A549 (cell line): ENCODE results near the gene UNC13A. TPM values are rescaled to one million over a fixed set of nuclear protein-coding genes. Genes with fewer than 3 reads are reported as not detected.
"Not testable (repeated sequence)": the region's sequence is repeated elsewhere in the genome, so short reads cannot be mapped to it uniquely, and the experiment has no call there.

ENCODE experiments used
- ATAC-seq, 2 experiments: fragments of 200-7000 bp in 1 of 2; fragments of >200 bp in 1 of 2; cut with Nextera tagmentation in 1 of 2; cut with Tn5 transposase in 1 of 2; 3 replicates each; pipeline versions ENCODE4 v1.8.0 to v1.9.1; 2018 to 2020; ENCODE audit warnings: mild to moderate bottlenecking in 1 of 2, moderate library complexity in 1 of 2
- CTCF ChIA-PET: fragments of 300-600 bp; sonication (Branson Sonifier 250); formaldehyde crosslinking; extraction: SDS; loops from one replicate; lab custom pipeline; 2021; ENCODE audit warnings: antibody characterized with exemption, inconsistent platforms; lab: Yijun Ruan, JAX
- POLR2A ChIA-PET: fragments of 350-600 bp; formaldehyde crosslinking; extraction: SDS; loops from one replicate; lab custom pipeline; 2021; ENCODE audit warnings: antibody characterized with exemption, inconsistent platforms; lab: Yijun Ruan, JAX
- DNase-seq, 2 experiments: peaks; one replicate each; pipeline versions ENCODE4 v3.0.0 to v3.0.0-alpha.2; 2011 to 2016; ENCODE audit warnings: low read depth in 1 of 2, low spot score in 1 of 2
- FAIRE-seq: peaks from 2 replicates; lab custom pipeline; 2011; peaks lifted over from hg19 to GRCh38; lab: Jason Lieb, UNC
- H3K27ac ChIP-seq, 2 experiments: fragments of >200 bp; sonication (Bioruptor Twin); formaldehyde crosslinking; 3 replicates each; pipeline ENCODE4 v1.5.1; 2016 to 2017
- H3K4me1 ChIP-seq: fragments of >200 bp; sonication (Bioruptor Twin); formaldehyde crosslinking; 3 replicates; pipeline ENCODE4 v1.6.1; 2016
- H3K4me2 ChIP-seq: fragments of >200 bp; sonication (Bioruptor Twin); formaldehyde crosslinking; 3 replicates; pipeline ENCODE4 v1.6.1; 2016
- H3K4me3 ChIP-seq: fragments of >200 bp; sonication (Bioruptor Twin); formaldehyde crosslinking; 3 replicates; pipeline ENCODE4 v1.5.1; 2016
- H3K9me3 ChIP-seq: fragments of >200 bp; sonication (Bioruptor Twin); formaldehyde crosslinking; 3 replicates; pipeline ENCODE4 v1.6.1; 2016
- BHLHE40 ChIP-seq: IDR thresholded peaks from 2 replicates; pipeline ENCODE4 v1.6.1; 2012; ENCODE audit warnings: low read depth, low read length, inconsistent platforms
- CBX2 ChIP-seq: fragments of 200-600 bp; sonication (generic); IDR thresholded peaks from 2 replicates; pipeline ENCODE4 v1.6.1; 2016; ENCODE audit warnings: low read depth, mild to moderate bottlenecking, borderline replicate concordance
- CBX8 ChIP-seq: fragments of 200-600 bp; sonication (generic); IDR thresholded peaks from 2 replicates; pipeline ENCODE4 v1.6.1; 2016
- CEBPB ChIP-seq, 2 experiments: fragments of >200 bp in 1 of 2; sonication (Bioruptor Twin) in 1 of 2; formaldehyde crosslinking in 1 of 2; IDR thresholded peaks; 2 replicates each; pipeline ENCODE4 v1.6.1; 2012 to 2016
- CHD2 ChIP-seq: fragments of 150-350 bp; IDR thresholded peaks from 2 replicates; pipeline ENCODE4 v1.6.1; 2014; ENCODE audit warnings: low read length; ENCODE audit not compliant: partially characterized antibody
- CHD4 ChIP-seq: fragments of 200-600 bp; sonication (generic); IDR thresholded peaks from 2 replicates; pipeline ENCODE4 v1.6.1; 2016; ENCODE audit warnings: antibody characterized with exemption, mild to moderate bottlenecking, borderline replicate concordance
- FOSB ChIP-seq: fragments of 250-450 bp; sonication (Bioruptor Pico); IDR thresholded peaks from 2 replicates; pipeline ENCODE4 v1.5.0; 2020; ENCODE audit warnings: mild to moderate bottlenecking, moderate library complexity
- FOSL2 ChIP-seq, 2 experiments: fragments of 450-650 bp in 1 of 2; fragments of >200 bp in 1 of 2; sonication (Bioruptor Twin) in 1 of 2; formaldehyde crosslinking; IDR thresholded peaks; 2 replicates each; pipeline versions ENCODE4 v1.5.0 to v1.6.1; 2016 to 2020; ENCODE audit warnings: mild to moderate bottlenecking in 1 of 2, moderate library complexity in 1 of 2
- FOXS1 ChIP-seq: fragments of 250-450 bp; sonication (Bioruptor Pico); IDR thresholded peaks from 2 replicates; pipeline ENCODE4 v1.5.0; 2020; ENCODE audit warnings: mild to moderate bottlenecking, moderate library complexity
- KDM5A ChIP-seq: fragments of 200-600 bp; sonication (generic); IDR thresholded peaks from 2 replicates; pipeline ENCODE4 v1.6.1; 2016; ENCODE audit warnings: antibody characterized with exemption, mild to moderate bottlenecking
- MYC ChIP-seq: IDR thresholded peaks from 2 replicates; pipeline ENCODE4 v1.6.1; 2012; ENCODE audit warnings: mild to moderate bottlenecking, inconsistent platforms, low read length, improper control_type of control experiment, borderline replicate concordance
- NFE2L2 ChIP-seq: fragments of 150-350 bp; conservative IDR thresholded peaks from 2 replicates; pipeline ENCODE4 v1.6.1; 2014; ENCODE audit warnings: low read length
- POLR2A ChIP-seq: IDR thresholded peaks from 2 replicates; pipeline ENCODE4 v1.6.1; 2012; ENCODE audit warnings: mild to moderate bottlenecking, low read length
- RFX5 ChIP-seq: fragments of 450-650 bp; IDR thresholded peaks from 2 replicates; pipeline ENCODE4 v1.7.1; 2014; ENCODE audit warnings: antibody characterized with exemption, mild to moderate bottlenecking, moderate library complexity
- RNF2 ChIP-seq: fragments of 200-600 bp; sonication (generic); IDR thresholded peaks from 2 replicates; pipeline ENCODE4 v1.6.1; 2016; ENCODE audit warnings: low read depth, mild to moderate bottlenecking, antibody characterized with exemption, moderate library complexity, borderline replicate concordance
- SREBF2 ChIP-seq: fragments of 450-650 bp; IDR thresholded peaks from 2 replicates; pipeline ENCODE4 v1.6.1; 2014; ENCODE audit warnings: mild to moderate bottlenecking, moderate library complexity
- TFCP2L1 ChIP-seq: fragments of 250-450 bp; sonication (Bioruptor Pico); IDR thresholded peaks from 2 replicates; pipeline ENCODE4 v1.5.0; 2021; ENCODE audit warnings: mild to moderate bottlenecking
- WGBS: methylation state at CpG from one replicate; pipeline ENCODE4 v1.1.6; 2017; ENCODE audit errors: missing lambda C conversion rate; 5-methylcytosine and 5-hydroxymethylcytosine counted together
- polyA plus RNA-seq, 4 experiments: library from polyadenylated mRNA; depleted of rRNA in 3 of 4; stranded (reverse); fragments of >200 nt; fragmentation: RNase III in 1 of 4; extraction: RNeasy Plus Mini Kit Qiagen cat#74134 plus additional on column Dnase treatment in 1 of 4; gene quantifications; 2 replicates in 3 of 4; 3 replicates in 1 of 4; pipeline ENCODE4 v1.2.3, GENCODE V29; 2011 to 2017
- TF ChIP-seq, protein P1 (sequence below): fragments of 250-450 bp; sonication (Bioruptor Pico); IDR thresholded peaks from 2 replicates; pipeline ENCODE4 v1.5.0; 2021; ENCODE audit warnings: mild to moderate bottlenecking, moderate library complexity, borderline replicate concordance
- TF ChIP-seq, protein P2 (sequence below): fragments of >200 bp; sonication (Bioruptor Twin); formaldehyde crosslinking; IDR thresholded peaks from 3 replicates; pipeline ENCODE4 v1.6.1; 2016
- TF ChIP-seq, protein P3 (sequence below): fragments of >200 bp; sonication (Bioruptor Twin); formaldehyde crosslinking; IDR thresholded peaks from 3 replicates; pipeline ENCODE4 v1.5.1; 2016
- TF ChIP-seq, protein P4 (sequence below): fragments of 250-450 bp; sonication (Bioruptor Pico); IDR thresholded peaks from 2 replicates; pipeline ENCODE4 v1.5.0; 2020; ENCODE audit warnings: low read depth, mild to moderate bottlenecking, moderate library complexity
- TF ChIP-seq, protein P5 (sequence below): IDR thresholded peaks from 2 replicates; pipeline ENCODE4 v1.6.1; 2012

Gene UNC13A
- polyA plus RNA-seq, 2 of the 4 experiments (the other 2 are of a cell fraction), result 3.1 to 4.2 TPM

DNA sequence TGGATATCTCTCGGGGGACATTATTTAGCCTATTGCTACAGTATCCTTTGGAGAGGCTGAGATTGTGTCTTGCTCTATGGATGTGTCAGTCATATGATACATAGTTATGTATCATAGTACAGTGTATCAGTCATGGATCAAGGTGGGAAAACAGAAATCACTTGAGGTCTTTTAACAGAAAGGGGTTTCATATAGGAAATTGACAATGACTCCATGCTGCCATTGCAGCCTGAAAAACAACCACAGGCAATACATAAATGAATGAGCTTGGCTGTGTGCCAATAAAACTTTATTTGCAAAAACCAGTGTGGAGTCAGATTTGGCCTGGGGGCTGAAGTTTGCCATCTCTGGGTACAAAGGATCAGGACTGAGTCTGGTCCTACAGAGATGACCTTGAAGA lies 97.3 kb downstream of the UNC13A start:
- CTCF ChIA-PET, result no interaction called here
- POLR2A ChIA-PET, result no interaction called here

DNA sequence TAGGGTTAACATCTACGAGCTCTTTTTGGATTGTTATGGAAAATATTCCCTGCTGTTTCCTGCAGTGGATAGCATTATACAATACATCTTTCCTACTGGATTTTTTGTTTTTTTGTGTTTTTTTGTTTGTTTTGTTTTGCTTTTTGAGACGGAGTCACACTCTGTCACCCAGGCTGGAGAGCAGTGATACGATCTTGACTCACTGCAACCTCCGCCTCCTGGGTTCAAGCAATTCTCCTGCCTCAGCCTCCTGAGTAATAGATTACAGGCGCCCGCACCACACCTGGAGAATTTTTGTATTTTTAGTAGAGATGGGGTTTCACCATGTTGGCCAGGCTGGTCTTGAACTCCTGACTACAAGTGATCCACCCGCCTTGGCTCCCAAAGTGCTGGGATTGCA lies 102.8 kb downstream of the UNC13A start:
- FAIRE-seq, ATAC-seq, H3K27ac ChIP-seq, DNase-seq, H3K4me2 ChIP-seq, POLR2A ChIA-PET, H3K4me3 ChIP-seq, H3K4me1 ChIP-seq, H3K9me3 ChIP-seq: not testable (repeated sequence)
- WGBS, result 70% methylated on average over 7 of the region's 7 CpGs
- CTCF ChIA-PET, result interaction anchor here (0.8 to 1.0 kb wide), 2 partner anchors 9 to 21 kb away, joined by 3 read pairs; no protein-coding TSS in a partner anchor

More for the DNA sequence above, 97.3 kb downstream of the UNC13A start:
- TF ChIP-seq FOSB (CRISPR knock-in tag), result no peak
- TF ChIP-seq, protein P1, sequence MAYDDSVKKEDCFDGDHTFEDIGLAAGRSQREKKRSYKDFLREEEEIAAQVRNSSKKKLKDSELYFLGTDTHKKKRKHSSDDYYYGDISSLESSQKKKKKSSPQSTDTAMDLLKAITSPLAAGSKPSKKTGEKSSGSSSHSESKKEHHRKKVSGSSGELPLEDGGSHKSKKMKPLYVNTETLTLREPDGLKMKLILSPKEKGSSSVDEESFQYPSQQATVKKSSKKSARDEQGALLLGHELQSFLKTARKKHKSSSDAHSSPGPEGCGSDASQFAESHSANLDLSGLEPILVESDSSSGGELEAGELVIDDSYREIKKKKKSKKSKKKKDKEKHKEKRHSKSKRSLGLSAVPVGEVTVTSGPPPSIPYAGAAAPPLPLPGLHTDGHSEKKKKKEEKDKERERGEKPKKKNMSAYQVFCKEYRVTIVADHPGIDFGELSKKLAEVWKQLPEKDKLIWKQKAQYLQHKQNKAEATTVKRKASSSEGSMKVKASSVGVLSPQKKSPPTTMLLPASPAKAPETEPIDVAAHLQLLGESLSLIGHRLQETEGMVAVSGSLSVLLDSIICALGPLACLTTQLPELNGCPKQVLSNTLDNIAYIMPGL (CRISPR knock-in tag), result no peak
- no peak for TF ChIP-seq NFE2L2
- TF ChIP-seq BHLHE40, result no peak
- TF ChIP-seq SREBF2, result no peak
- no peak overlapping the region for H3K4me3 ChIP-seq
- FAIRE-seq (no peak), ATAC-seq (no peak), DNase-seq (no peak)
- no peak overlapping the region for H3K4me2 ChIP-seq
- H3K27ac ChIP-seq, result no peak overlapping the region
- H3K9me3 ChIP-seq, result no peaks in the 10 kb centered on the region
- H3K4me1 ChIP-seq, result no peaks in the 10 kb centered on the region
- 100% methylated on average over 1 of the region's 1 CpG for WGBS

DNA sequence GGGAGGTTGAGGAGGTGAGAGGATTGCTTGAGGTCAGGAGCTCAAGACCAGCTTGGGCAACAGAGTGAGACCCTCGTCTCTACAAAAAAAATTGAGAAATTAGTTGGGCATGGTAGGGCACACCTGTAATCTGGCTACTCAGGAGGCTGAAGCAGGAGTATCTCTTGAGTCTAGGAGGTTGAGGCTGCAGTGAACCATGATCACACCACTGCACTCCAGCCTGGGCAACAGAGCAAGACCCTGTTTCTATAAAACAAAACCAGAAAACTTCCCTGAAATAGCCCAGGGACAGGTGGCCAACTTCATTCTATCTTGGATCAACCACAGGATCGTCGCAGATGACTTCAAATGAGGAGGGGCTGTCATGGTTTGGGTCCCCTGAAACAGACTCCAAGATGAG lies 104.0 kb downstream of the UNC13A start:
- ATAC-seq, result no peak
- CTCF ChIA-PET, result interaction anchor here (1.1 kb wide), 1 partner anchor 183 kb away, joined by 3 read pairs; no protein-coding TSS in a partner anchor
- Histone ChIP-seq H3K4me1 (peaks cover 11% of the 10 kb centered on the region; the same call in 1 of the 3 replicates), H3K4me3 (no peak overlapping the region), H3K4me2 (no peak overlapping the region)
- 73% methylated on average over 3 of the region's 3 CpGs for WGBS
- FAIRE-seq, result no peak
- POLR2A ChIA-PET, result no interaction called here
- no peak for TF ChIP-seq RNF2
- no peak for TF ChIP-seq CBX2
- TF ChIP-seq, protein P2, sequence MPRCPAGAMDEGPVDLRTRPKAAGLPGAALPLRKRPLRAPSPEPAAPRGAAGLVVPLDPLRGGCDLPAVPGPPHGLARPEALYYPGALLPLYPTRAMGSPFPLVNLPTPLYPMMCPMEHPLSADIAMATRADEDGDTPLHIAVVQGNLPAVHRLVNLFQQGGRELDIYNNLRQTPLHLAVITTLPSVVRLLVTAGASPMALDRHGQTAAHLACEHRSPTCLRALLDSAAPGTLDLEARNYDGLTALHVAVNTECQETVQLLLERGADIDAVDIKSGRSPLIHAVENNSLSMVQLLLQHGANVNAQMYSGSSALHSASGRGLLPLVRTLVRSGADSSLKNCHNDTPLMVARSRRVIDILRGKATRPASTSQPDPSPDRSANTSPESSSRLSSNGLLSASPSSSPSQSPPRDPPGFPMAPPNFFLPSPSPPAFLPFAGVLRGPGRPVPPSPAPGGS, result no peak
- TF ChIP-seq POLR2A, result no peak
- TF ChIP-seq KDM5A, result no peak
- no peak for TF ChIP-seq CBX8
- TF ChIP-seq CHD4, result no peak
- TF ChIP-seq RFX5, result no peak
- TF ChIP-seq, protein P3, sequence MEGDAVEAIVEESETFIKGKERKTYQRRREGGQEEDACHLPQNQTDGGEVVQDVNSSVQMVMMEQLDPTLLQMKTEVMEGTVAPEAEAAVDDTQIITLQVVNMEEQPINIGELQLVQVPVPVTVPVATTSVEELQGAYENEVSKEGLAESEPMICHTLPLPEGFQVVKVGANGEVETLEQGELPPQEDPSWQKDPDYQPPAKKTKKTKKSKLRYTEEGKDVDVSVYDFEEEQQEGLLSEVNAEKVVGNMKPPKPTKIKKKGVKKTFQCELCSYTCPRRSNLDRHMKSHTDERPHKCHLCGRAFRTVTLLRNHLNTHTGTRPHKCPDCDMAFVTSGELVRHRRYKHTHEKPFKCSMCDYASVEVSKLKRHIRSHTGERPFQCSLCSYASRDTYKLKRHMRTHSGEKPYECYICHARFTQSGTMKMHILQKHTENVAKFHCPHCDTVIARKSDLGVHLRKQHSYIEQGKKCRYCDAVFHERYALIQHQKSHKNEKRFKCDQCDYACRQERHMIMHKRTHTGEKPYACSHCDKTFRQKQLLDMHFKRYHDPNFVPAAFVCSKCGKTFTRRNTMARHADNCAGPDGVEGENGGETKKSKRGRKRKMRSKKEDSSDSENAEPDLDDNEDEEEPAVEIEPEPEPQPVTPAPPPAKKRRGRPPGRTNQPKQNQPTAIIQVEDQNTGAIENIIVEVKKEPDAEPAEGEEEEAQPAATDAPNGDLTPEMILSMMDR, result no peak
- TF ChIP-seq CEBPB (IDR thresholded peaks at IDR 0.05), result no peak
- no peak for TF ChIP-seq TFCP2L1
- no peak for TF ChIP-seq FOSL2 (IDR thresholded peaks at IDR 0.05)
- no peak for TF ChIP-seq FOSL2 (CRISPR knock-in tag; IDR thresholded peaks at IDR 0.05)
- no peak for TF ChIP-seq MYC
- no peak for TF ChIP-seq CHD2
- no peak for TF ChIP-seq FOXS1
- TF ChIP-seq, protein P4, sequence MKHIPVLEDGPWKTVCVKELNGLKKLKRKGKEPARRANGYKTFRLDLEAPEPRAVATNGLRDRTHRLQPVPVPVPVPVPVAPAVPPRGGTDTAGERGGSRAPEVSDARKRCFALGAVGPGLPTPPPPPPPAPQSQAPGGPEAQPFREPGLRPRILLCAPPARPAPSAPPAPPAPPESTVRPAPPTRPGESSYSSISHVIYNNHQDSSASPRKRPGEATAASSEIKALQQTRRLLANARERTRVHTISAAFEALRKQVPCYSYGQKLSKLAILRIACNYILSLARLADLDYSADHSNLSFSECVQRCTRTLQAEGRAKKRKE (CRISPR knock-in tag), result no peak
- TF ChIP-seq SREBF2, result no peak
- TF ChIP-seq, protein P5, sequence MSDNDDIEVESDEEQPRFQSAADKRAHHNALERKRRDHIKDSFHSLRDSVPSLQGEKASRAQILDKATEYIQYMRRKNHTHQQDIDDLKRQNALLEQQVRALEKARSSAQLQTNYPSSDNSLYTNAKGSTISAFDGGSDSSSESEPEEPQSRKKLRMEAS, result no peak
- TF ChIP-seq, all 56 proteins: peak for 0
- no peak overlapping the region for H3K27ac ChIP-seq
- H3K9me3 ChIP-seq, result no peaks in the 10 kb centered on the region
- no peak for DNase-seq
